GM19395 (cell line): ENCODE results near the gene ANK3.

Experiments
- ATAC-seq: cut with Tn5 transposase; IDR thresholded peaks from one replicate; pipeline ENCODE4 v1.9.1; 2021; ENCODE audit warnings: mild to moderate bottlenecking, moderate library complexity; ENCODE audit not compliant: unreplicated experiment

The ANK3 gene

DNA sequence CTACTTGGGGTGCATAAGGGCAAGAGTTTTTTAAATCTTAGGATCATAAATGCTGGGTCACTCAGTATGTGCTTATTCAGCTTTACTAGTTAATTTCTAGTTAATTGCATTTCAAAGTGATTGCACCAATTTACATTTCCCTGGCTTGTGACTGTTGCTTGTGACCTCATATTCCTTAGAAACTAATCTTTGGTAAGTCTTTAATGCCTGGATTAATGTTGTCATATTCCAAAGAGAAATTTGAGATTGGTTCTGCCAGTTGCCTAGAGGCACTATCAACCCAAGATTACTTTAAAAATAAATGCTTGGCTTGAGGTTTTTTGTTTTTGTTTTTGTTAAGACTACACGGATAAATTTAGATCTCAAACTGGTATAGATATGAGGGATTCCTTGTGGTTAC lies 103.1 kb downstream of the ANK3 start:
- no peak for ATAC-seq

DNA sequence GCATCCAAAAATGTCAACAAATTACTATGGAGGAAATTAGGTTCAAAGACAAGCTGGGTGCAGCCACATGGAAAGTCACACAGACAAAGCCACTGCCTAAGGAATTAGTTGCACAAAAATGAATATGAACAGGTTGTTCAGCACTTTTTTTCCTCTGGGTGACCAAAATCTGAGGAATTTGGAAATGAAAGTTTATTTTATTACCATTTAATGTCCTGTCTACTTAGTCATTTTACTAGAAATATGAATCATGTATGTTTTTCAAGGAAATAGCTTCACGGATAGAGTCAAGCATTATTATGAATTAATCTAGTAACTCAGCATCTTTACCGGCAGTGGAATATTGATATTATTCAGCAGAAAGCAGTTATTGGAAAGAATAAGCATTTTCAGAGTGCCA lies 106.3 kb downstream of the ANK3 start:
- no peak for ATAC-seq

DNA sequence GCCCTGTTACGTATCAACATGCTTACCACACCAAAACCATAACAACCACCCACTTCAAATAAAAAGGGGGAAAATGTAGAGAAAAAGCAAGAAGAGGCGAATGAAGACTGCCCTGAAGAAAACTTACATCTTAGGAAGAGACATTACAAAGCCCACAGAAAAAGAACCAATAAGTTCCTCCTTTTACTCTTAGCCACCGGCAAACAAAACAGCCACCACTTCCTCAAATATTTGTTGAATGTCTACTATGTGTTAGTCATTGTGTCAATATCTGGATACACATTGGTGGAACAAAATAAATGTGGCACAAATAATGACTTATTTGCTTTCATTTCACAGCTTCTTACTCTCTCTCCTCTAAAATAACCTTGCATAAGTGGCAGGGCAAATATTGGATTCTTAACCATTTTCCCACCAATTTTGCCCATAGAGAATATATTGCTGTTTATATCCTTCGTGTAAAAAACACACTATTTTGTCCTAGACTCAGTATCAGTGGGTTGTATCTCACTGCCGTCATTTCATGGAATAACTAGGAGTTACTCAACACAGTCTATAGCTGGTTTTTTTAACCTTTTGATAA lies 106.8 kb downstream of the ANK3 start:
- ATAC-seq = no peak

DNA sequence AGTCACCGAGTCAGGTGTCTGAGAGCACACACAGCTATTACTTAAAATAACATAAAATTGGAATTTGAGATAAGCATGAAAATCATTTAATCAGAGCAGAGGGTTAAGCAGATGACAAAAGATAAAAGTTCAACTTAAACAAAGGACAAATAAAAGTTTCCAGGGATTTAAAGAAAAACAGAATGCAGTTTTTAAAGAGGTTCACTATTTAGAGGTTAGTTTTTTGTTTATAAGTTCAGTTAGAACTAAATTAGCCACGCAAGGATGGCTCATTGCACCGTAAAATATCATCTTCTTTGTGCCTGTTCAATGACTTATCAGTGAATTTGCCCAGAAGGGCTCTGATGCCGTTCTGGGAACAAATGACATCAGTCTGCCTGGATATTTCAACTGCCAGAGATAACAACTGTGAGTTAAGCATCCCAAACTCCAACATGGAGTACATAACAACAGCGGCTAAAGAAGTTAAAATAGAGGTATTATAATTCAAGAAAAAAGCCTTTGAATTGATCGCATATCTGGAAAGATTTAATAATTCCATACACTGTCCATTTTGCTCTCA lies 107.8 kb downstream of the ANK3 start:
- ATAC-seq = no peak

DNA sequence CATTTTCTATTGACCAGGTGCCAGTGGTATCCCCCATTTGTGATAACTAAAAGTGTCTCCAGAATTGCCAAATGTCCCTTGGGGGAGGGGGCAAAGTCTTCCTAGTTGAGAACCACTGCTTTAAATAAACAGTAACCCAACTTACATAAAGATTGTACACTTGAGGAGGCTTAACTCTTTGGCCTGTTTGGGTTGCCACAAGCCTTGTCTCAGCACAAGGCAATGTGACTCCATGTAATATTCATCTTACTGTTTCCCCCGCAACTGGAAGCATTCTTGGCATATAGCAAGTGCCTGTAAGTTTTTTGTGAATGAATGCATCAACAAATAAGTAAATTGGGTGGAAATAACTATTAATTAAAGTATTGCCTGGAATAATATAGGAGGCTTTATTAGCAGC lies 108.3 kb downstream of the ANK3 start:
- no peak for ATAC-seq

DNA sequence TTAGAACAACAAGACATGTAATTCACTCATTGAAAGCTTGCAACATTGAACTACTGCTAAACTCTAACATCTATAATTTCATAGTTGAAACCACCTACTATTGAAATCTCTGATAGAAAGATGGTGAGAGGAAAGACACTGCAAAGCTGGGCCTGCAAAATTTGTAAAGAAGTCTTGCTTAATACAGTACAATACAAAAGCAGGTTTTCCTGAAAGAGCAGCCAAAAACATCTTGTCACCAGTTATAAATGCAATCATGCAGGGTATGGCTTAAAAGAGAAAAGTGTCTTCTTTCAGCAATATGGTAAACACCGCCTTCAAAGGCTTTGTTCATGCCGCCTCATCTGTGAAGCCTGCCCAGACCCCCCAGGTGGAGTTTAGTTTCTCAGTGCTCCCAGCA lies 109.2 kb downstream of the ANK3 start:
- no peak for ATAC-seq

DNA sequence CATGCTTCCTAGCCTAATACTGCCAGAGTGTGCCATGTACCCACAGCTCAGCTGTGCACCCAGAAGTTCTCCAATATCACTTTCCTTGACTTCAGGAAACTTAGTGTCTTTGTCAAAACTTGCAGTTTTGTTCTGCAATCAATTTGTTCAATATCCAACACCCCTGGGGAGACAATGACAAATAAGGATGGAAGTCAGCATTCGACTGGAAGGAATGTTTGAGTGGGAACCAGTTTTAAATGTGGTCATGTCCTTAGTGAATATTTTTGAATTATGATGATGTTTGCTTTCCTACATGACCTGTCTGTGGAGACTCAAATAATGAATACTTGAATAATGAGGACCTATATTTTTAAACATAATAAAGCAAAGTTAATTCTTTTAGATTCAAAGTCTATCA lies 112.0 kb downstream of the ANK3 start:
- ATAC-seq = no peak

DNA sequence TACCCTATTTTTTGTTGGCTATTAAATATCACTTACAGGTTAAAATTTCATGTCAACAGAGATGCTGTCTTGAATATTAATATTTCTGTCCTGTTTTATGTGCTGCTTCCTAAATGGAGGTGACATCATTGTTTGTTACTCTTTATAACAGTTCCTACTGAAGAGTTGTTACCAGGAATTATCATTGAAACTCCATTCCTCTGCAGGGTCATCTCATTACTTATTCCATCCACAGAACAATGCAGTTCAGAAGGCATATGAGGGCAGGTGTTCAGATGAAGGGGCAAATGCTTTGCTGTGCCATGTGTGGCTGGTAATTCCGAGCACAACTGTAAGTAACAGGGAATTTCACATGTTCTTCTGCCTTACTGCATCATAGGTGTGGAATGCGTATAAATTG lies 113.4 kb downstream of the ANK3 start:
- ATAC-seq = no peak

DNA sequence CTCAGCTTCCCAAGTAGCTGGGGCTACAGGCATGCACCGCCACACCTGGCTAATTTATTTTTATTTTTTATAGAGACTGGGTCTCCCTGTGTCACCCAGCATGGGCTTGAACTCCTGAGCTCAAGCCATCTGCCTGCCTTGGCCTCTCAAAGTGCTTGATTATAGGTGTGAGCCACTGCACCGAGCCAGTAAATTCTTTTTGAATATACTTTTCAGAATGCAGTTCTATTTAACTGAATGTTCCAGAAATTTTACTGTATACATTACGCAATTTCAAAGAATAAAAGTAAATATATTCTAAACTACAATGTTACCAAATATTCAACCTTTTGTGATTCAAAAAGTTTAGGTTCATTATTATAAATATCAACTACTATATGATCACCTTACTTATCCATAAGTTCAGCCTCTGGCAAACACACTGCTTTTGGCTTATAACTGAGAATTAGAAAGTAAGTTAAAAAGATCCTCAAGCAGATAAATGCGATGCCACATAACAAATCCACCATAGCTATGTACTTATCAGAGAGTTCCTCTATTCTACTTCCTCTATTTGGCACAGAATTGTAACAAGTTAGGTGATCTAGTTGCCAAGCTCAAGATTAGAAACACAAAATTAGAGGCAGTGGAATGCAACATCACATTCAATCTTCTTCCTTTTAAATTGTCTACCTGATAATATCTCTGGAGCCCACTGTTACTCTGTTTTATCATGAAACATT lies 118.2 kb downstream of the ANK3 start:
- no peak for ATAC-seq

DNA sequence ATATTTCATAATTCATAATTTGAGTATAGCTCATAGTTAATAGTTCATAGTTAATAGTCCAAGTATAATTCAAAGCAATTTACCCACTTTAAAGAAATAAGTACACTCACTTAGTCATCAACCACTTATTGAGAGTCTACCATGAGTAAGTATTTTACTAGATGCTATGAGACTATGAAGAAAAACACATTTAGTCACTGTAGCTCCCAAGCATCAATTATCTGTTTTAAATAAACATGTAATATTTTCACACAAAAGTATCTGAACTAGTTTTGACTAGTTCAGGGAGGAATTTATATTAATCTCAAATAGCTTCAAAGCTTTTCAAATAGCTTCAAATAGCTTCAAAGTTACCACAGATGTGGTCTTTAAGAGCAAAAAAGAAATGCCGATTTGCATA lies 119.2 kb downstream of the ANK3 start:
- ATAC-seq = no peak

DNA sequence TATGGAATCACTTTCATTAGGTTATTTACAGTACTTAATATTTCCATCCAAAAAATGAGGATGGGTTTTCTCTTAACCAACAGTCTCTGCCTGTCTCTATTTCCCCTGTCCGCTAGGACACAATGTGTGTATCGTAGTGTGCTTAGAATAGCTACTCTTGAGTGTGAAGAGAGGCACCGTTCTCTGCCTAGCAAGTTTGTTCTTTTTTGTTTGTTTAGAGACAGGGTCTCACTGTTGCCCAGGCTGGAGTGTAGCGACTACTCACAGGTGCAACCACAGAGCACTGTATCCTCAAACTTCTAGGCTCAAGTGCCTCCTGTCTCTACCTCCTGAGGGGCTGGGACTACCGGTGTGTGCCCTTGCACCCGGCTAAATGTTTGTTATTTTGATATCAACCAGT lies 121.9 kb downstream of the ANK3 start:
- ATAC-seq = no peak

DNA sequence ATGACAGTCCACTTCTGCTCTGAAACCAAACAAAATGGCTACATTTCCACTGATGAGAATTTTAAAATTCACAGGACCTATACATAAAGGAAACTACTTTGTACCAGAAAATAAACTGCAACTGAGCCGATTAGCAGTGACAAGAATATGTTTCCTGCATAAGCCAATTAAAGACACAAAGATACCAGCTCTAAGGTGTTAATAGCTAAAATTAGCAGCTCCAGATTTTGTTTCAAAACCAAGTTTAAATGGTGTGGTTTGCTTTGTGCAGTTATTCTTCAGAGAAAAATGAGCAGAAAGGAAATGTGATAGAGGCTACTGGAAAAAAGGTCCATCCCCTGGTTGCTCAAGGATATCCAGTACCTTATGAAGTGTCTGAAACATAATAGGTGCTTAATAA lies 123.2 kb downstream of the ANK3 start:
- ATAC-seq = no peak

DNA sequence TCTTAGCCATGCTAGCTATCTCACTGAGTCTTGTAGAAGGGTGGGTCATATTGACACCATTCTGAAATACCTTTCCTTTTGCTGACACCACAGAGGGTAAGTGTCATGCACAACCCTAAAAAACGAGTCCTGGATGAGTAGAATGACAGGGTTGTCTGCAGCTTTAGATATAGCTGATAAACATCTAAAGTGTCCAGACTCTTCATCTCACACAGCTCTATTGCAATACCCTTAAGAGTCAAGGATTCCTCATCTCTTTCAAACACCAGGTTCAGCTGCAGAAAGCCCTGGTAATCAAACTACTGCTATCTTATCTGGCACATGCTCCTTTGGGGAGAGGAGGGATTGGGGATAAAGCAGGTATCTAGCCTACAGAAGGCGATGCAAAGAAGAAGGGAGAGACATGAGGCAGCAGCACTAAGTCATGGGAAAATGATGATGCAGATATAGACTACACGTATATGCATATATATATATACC lies 127.0 kb downstream of the ANK3 start:
- ATAC-seq = no peak

DNA sequence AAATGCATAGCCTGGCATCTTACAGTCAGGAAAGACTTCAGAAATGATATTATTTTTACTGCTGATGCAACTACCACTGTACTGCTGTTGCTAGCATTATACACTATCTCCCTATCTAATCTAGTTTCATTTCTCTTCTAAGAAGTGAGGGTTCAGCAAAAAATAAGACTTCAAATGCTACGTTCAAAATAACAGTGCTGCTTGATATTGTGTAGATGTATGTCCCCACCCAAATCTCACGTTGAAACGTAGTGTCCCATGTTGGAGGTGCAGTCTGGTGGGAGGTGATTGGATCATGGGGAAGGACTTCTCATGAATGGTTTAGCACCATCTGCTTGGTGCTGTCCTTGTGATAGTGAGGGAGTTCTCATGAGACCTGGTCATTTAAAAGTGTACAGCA lies 129.4 kb downstream of the ANK3 start:
- no peak for ATAC-seq

DNA sequence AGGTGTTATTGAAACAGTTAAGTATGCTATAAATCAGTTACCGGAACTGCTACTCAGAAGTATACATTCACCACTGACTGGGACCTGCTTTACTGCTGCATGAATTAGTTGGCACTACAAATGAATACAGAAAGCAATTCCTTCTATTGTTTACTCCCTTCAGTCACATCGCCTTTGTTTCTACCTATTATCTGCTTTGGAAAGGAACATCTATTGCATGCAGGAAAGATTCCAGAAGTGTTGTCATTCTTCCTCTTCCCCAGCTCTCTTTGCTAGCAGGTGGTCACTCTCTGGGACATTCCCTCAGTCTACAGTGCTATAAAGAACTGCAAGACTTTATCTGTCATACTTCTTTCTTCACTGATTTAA lies 131.3 kb downstream of the ANK3 start:
- ATAC-seq = no peak

DNA sequence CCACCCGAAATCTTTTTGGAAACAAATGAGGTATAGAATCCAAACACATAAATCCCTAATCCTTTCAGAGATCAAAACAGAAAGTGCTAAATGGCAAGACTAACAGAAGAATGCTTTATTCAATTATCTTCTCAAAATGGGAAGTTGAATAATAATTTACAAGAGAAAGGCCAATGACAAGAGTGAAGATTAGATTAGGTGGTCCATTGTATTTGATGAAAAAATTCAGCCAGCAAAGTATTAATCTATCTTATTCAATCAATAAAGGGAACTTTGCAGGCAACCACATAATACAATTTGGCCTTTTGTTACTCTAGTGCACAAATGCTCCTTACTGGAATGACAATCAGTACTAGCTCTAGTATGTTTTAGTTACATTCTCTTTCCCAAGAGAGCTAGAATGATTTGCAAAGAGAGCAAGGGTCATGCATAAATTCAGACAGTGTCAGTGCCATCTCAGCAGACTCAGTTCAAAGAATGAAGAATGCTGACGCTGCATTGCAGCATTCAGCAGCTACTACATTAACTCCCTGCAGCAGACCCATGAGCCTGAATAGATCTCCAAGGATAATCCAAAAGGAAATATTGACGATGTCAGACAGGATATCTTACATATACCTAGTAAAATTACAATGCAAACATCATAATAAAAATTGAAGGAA lies 131.8 kb downstream of the ANK3 start:
- ATAC-seq = no peak

DNA sequence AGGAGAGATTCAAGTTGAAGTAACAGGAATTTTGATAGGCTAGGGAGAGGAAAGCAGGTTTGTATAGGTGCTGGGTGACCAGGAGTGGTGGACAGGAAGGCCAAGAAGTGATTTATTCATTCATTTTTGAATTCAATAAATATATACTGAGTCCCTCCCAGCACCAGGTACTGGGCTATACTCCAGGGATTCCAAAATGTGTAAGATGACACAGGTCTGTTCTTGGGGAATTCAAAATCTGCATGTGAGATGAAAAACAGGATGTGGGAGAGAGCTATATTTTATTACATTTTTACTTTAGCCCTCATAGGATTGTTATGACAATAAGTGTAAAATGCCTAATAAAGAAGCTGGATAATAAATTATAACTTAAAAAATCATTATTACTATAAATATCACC lies 134.9 kb downstream of the ANK3 start:
- ATAC-seq = no peak

DNA sequence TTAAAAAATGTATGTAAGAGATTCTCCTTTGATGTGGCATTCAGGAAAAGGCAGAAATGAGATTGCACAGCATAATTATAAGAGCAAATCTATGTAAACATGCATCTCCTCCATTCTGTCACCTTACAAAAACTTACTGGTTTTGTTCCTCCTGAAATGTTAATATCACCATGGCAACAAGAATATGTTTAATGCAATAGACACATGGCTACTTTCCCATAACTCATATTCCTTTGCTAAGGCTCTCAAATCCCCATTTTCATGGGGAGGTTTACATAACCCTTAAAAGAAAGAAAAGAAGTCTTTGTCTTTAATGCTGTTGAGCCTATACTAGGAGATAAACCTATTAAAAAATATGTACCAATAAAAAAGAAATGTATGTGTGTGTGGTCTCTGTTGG lies 136.2 kb downstream of the ANK3 start:
- no peak for ATAC-seq

DNA sequence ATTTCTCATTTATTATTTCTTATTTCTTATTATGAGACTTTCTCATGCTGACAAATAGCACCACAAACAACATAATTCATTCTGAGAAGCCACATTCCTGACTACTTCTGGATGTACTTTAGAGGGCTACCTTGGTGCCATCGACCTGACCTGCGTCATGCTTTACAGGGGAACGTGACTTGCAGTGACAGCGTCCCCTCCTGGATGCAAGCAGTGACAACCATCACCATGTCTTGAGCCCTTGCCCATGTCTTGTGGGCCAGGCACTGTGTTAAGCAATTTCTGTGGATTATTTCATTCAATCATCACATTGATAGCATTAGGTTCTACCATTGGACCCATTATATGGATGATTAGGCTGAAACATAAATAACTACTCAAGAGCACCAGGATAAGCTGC lies 137.0 kb downstream of the ANK3 start:
- no peak for ATAC-seq

DNA sequence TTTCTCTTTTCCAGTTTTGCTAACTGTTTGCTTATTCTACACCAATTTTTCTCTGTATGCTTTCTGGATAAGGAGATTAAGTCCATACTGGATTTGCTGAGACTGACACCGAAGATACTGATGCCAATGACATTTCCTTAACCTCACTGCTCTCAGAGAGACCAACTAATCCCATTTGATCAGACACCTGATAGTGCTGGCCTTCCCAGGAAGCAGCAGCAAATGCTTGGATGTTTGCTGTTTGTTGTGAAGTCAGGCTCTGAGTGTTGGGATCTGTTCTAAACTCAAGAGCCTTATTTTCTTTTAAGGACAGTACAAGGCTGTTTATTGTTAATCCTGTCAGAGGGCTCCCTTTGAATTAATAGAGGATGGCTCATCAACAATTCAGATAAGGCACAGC lies 143.3 kb downstream of the ANK3 start:
- ATAC-seq = no peak

DNA sequence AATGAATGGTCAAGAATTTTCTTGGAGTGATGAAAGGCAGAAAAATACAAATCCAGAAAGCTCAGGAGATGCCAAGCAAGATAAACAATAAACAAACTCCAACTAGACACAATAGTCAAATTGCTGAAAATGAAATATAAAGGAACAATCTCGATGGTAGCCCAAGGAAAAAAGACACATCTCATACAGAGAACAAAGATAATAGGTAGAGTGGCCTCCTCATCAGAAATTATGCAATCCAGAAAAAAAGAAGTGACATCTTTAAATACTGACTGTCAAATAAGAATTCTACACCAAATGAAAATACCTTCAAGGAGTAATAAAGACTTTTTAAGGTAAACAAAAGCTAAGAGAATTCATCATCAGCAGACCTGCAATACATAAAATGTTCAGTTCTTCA lies 150.4 kb downstream of the ANK3 start:
- no peak for ATAC-seq

DNA sequence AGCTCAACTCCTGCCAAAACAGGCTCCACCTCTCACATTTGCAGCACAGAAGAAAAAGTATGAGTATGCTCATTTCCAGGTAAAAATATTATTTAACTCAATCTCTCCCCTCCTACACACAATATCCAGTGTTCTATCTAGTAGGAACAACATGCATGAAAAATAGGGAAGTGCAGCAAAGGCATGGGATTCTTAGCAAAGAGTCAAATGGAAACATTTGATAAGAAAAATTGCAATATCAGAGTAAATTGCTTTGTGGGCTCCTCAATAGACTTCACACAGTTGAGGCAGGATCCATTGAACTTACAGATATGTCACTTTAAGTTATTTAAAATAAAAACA lies 150.9 kb downstream of the ANK3 start:
- no peak for ATAC-seq
